ENCODE results near the gene WDR38.

WDR38 gene

DNA sequence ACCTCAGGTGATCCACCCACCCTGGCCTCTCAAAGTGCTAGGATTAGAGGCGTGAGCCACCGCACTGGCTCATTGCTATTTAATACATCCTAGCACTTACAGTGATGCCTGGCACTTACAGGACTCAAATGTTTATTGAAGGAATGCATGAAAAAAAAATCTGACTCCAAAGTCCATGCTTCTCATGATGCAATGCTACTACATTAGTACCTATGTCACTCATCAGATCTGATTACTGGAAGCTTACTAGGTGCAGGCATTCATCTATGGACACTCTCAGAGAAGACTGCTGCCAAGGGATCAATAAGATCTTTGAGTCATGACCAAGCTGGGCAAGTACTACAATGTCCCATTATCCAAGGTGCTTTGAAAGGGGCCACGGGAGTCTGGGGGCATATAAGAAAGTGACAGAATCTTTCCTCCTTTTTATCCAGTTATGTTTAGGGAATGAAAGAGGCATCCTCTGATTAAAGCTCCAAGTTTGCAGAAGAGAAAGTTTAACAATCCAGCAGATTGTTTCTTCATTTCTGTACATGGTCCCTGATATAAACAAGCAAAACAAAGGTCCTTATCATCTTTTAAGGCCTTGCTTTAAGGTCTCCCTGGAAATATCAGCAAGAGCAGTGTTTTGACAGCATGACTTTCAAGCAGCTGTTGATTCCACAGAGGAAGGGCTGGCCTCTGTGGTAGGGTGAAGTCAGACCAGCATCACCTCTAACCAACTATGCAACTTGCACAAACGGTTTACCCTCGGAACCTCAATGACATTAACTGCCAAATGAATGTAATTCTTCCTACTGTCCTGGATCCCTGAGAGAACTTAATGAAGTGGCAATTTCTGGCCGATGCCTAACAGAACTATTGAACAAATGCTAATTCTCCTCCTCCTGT is 44.6 kb downstream of the WDR38 start:
- Histone ChIP-seq H3K9me3 (ENCODE audit: control insufficient read depth, insufficient read depth, low read length) (no peaks in the 10 kb centered on the region), H3K27me3 (ENCODE audit: control insufficient read depth, insufficient read depth, low read length) (no peaks in the 10 kb centered on the region), H3K4me1 (ENCODE audit: control insufficient read depth, insufficient read depth, low read length) (peaks cover 2% of the 10 kb centered on the region; the same call in 1 of the 2 replicates), H3K27ac (ENCODE audit: low read length) (no peak overlapping the region), H3K36me3 (ENCODE audit: control insufficient read depth, insufficient read depth, low read length) (no peaks in the 10 kb centered on the region), H3K4me3 (ENCODE audit: low read length) (no peak overlapping the region)
- no CpG with 5 or more reads among the region's 6 CpGs for WGBS (ENCODE audit: insufficient coverage, insufficient read length)
- DNase-seq (ENCODE audit: low read depth, low spot score), result no peak

DNA sequence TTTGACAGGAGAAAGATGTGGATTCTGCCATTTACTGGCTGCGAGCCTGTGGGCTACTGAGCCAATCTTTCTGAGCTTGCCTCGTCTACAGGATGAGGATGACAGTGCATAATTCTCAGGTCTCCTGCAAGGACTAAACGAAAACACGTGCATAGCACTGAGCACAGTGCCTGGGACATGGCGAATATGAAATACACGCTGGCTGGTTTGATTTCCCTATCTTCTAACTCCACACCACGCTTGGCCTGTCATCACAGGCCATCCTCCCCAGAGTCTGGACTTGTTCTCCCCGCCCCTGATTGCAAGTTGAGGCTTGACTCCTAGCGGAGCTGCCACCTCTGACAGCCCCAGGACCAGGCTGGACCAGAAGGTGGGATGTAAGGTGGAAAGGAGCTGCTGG is 46.6 kb downstream of the WDR38 start:
- WGBS (ENCODE audit: insufficient coverage, insufficient read length), result no CpG with 5 or more reads among the region's 9 CpGs
- H3K9me3 ChIP-seq (ENCODE audit: control insufficient read depth, insufficient read depth, low read length), result no peaks in the 10 kb centered on the region
- no peak for DNase-seq (ENCODE audit: low read depth, low spot score)
- H3K27ac ChIP-seq (ENCODE audit: low read length), result no peak overlapping the region
- H3K4me1 ChIP-seq (ENCODE audit: control insufficient read depth, insufficient read depth, low read length), result peaks cover 2% of the 10 kb centered on the region; the same call in 1 of the 2 replicates
- H3K36me3 ChIP-seq (ENCODE audit: control insufficient read depth, insufficient read depth, low read length), result no peaks in the 10 kb centered on the region
- H3K27me3 ChIP-seq (ENCODE audit: control insufficient read depth, insufficient read depth, low read length), result no peaks in the 10 kb centered on the region
- no peak overlapping the region for H3K4me3 ChIP-seq (ENCODE audit: low read length)

DNA sequence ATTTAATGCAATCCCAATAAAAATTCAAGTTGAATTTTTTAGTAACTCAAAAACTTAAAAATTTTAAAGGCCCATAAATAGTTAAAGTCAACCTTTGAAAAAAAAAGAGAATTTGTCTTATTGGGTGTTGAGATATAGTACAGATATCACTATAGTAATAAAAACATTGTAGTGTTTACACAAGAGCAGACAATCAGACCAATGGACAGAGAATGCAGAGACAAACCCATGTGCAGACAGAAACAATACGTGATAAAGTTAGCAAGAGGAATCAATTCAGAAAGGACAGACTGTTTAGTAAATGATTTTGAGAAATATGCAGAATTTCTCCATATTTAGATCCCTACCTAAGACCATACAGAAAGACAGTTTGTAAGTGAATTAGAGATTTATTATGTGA is 53.7 kb downstream of the WDR38 start:
- Histone ChIP-seq H3K27ac (ENCODE audit: low read length) (no peak overlapping the region), H3K4me3 (ENCODE audit: low read length) (no peak overlapping the region), H3K9me3 (ENCODE audit: control insufficient read depth, insufficient read depth, low read length) (no peaks in the 10 kb centered on the region), H3K27me3 (ENCODE audit: control insufficient read depth, insufficient read depth, low read length) (no peaks in the 10 kb centered on the region), H3K36me3 (ENCODE audit: control insufficient read depth, insufficient read depth, low read length) (no peaks in the 10 kb centered on the region), H3K4me1 (ENCODE audit: control insufficient read depth, insufficient read depth, low read length) (no peaks in the 10 kb centered on the region)
- no peak for DNase-seq (ENCODE audit: low read depth, low spot score)
- WGBS (ENCODE audit: insufficient coverage, insufficient read length), result no CpG with 5 or more reads among the region's 1 CpG

Data from iPS DF 6.9 (cell line).